DND-41 (cell line): ENCODE measurements around the gene TBX4.

Source experiments
- EZH2 ChIP-seq: IDR thresholded peaks from 3 replicates; pipeline ENCODE4 v1.6.1; 2012; ENCODE audit warnings: borderline replicate concordance, low read depth, mild to moderate bottlenecking, moderate library complexity, low read length, inconsistent platforms; ENCODE audit not compliant: severe bottlenecking
- TF ChIP-seq, protein P1 (sequence below): IDR thresholded peaks from 2 replicates; pipeline ENCODE4 v1.5.1; 2012; ENCODE audit warnings: borderline replicate concordance, low read length, moderate library complexity, mild to moderate bottlenecking; ENCODE audit not compliant: poor library complexity, severe bottlenecking; ENCODE audit errors: extremely low read depth

DNA sequence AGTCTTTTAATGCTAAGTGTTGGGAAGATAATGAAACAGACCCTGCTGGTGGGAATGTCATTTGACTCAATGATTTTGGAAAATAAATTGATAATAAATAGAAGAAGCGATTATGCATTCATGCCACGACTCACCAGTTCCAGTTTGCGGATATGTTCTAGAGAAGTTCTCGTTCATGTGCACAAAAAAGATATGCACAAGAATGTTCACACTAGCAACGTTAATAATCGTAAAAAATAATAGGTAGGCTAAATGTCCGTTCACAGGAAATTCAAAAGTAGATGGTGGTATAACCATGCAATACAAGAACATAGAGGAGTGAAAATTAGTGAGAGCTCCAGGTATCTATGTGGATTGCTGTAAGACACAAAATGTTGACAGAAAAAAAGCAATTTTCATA lies 79.0 kb downstream of the TBX4 start:
- TF ChIP-seq, protein P1, sequence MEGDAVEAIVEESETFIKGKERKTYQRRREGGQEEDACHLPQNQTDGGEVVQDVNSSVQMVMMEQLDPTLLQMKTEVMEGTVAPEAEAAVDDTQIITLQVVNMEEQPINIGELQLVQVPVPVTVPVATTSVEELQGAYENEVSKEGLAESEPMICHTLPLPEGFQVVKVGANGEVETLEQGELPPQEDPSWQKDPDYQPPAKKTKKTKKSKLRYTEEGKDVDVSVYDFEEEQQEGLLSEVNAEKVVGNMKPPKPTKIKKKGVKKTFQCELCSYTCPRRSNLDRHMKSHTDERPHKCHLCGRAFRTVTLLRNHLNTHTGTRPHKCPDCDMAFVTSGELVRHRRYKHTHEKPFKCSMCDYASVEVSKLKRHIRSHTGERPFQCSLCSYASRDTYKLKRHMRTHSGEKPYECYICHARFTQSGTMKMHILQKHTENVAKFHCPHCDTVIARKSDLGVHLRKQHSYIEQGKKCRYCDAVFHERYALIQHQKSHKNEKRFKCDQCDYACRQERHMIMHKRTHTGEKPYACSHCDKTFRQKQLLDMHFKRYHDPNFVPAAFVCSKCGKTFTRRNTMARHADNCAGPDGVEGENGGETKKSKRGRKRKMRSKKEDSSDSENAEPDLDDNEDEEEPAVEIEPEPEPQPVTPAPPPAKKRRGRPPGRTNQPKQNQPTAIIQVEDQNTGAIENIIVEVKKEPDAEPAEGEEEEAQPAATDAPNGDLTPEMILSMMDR: no peak
- TF ChIP-seq EZH2: no peak
